ENCODE measurements around the gene SBK3.

Gene SBK3

DNA sequence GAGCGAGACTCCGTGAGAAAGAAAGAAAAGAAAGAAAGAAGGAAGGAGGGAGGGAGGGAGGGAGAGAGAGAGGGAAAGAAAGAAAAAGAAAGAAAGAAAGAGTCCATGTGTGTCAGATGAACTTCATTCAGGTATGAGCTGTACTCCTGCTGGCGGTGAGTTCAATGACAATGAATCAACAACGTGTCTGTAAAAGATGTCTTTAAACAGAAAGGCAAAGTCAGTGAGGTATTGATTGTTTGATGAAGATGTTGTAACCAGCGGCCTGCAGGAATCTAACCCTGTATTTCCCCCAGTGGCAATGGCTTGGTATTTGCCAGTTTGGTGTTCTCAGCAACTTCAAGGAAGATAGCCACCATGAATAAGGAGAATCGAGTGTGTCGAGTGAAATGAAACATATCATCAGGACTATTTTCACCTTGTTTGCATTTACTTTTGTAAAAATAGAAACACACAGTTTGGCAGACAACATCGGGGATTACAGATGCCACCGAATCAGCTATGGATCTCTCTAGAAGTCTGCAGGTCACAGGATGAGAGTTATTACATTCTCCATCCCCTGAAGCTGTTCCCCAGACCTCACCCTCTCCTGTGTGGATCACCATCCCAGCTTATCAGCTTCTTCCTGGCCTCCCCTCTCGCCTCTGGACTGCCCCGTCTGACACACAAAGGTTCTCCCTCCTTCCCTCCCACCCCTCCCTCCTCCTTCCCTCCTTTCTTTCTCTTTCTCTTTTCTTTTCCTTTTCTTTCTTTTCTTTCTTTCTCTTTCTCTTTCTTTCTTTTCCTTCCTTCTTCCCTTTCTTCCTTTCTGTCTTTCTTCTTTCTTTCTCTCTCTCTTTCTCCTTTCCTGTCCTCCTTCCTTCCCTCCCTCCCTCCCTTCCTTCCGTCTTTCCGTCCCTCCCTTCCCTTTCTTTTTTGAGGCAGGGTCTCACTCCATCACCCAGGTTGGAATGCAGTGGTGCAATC is 8.2 kb upstream of the SBK3 start:
- no peak for DNase-seq
- TF ChIP-seq POLR2A (IDR thresholded peaks at IDR 0.05; ENCODE audit: low read length), result no peak

GRCh38 chr19:55552620-55553019 is 7.3 kb upstream of the SBK3 start:
- DNase-seq, result no peak
- TF ChIP-seq GATA1 (IDR thresholded peaks at IDR 0.05; ENCODE audit: low read depth, low read length) (no peak), POLR2A (IDR thresholded peaks at IDR 0.05; ENCODE audit: low read length) (no peak)

GRCh38 chr19:55552206-55552605 is 6.9 kb upstream of the SBK3 start:
- DNase-seq, result no peak
- TF ChIP-seq GATA1 (IDR thresholded peaks at IDR 0.05; ENCODE audit: low read depth, low read length) (no peak), POLR2A (IDR thresholded peaks at IDR 0.05; ENCODE audit: low read length) (no peak)

DNA sequence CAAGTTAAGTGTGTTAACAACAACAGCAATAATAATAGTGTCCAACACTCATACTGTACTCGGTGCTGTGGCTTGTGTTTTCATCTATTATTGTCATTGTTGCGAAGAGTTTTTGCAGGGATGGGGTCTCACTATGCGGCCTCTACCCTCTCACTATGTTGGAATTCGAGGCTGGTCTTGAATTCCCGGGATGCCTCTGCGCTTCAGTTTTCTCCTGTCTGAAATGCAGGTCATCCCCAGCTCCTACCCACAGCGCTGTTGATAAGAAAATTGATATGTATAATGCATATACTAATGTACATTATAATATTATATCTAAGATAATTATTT is 4.9 kb upstream of the SBK3 start:
- DNase-seq, result no peak
- TF ChIP-seq POLR2A (IDR thresholded peaks at IDR 0.05; ENCODE audit: low read length) (no peak), GATA1 (IDR thresholded peaks at IDR 0.05; ENCODE audit: low read depth, low read length) (no peak)

GRCh38 chr19:55549500-55550320 is 4.4 kb upstream of the SBK3 start:
- no peak for TF ChIP-seq POLR2A (IDR thresholded peaks at IDR 0.05; ENCODE audit: low read length)
- TF ChIP-seq GATA1 (IDR thresholded peaks at IDR 0.05; ENCODE audit: low read depth, low read length), result no peak
- no peak for DNase-seq

DNA sequence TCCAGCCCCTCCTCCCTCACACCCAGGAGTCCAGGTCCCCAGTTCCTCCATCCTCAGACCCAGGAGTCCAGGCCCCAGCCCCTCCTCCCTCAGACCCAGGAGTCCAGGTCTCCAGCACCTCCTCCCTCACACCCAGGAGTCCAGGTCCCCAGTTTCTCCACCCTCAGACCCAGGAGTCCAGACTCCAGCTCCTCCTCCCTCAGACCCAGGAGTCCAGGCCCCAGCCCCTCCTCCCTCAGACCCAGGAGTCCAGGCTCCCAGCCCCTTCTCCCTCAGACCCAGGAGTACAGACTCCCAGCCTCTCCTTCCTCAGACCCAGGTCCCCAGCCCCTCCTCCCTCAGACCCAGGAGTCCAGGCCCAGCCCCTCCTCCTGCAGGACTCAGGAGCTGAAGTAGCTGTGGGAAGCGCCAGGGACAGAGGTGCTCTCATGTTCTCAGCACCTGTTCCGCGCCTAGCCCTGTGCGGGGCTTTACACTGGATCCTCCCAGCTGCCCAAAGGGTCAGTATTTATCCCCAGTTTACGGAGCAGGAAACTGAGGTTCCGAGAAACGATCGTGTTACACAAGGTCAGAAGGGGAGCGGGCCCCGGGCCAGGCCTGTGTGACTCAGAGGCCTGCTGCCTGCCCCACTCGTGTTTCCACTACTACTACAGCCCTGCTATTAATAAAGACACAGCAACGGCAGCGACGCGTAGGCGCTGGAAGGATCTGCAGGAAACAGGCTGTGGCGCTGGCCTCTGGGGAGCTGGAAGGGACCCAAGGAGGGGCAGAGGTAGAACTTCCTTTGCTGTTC is 1.7 kb upstream of the SBK3 start:
- no peak for DNase-seq
- TF ChIP-seq POLR2A (IDR thresholded peaks at IDR 0.05; ENCODE audit: low read length), result no peak
- TF ChIP-seq GATA1 (IDR thresholded peaks at IDR 0.05; ENCODE audit: low read depth, low read length), result no peak

GRCh38 chr19:55546011-55546410 is 668 bp upstream of the SBK3 start:
- no peak for DNase-seq
- TF ChIP-seq POLR2A (IDR thresholded peaks at IDR 0.05; ENCODE audit: low read length), result no peak
- no peak for TF ChIP-seq GATA1 (IDR thresholded peaks at IDR 0.05; ENCODE audit: low read depth, low read length)

DNA sequence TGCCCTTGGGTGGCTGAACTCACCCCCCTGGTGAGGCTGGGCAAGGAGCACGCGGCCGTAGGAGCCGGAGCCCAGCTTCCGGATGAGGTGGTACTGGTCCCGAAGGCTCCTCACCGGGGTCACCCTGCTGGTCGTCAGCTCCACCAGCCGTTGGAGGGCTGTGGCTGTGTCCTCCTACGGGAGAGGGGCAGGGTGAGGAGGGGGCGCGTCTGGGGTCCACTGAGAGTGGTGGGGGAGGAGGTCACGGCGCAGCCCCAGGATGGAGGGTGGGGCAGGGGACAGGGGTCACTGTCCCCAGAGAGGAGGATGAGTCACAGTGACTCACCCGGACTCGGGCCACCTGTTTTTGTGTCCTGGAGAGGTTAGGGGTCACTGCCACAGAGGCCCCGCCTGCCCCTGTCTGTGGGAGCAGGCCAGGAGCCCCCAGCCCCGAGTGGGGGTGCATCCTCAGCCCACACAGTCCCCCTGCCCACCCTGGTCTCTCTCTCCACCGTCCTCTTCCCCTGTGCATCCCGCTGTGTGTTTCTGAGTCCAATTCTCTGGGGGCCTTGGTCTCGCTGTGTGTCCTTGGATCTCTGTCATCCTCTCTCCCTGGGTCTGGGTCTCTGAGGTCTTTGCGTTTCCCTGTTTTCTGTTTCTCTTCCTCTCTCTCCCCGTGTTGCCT is 435 bp downstream of the SBK3 start:
- no peak for DNase-seq
- no peak for TF ChIP-seq POLR2A (IDR thresholded peaks at IDR 0.05; ENCODE audit: low read length)
- no peak for TF ChIP-seq GATA1 (IDR thresholded peaks at IDR 0.05; ENCODE audit: low read depth, low read length)

- no peak for TF ChIP-seq GATA1 (IDR thresholded peaks at IDR 0.05; ENCODE audit: low read depth, low read length)
- TF ChIP-seq POLR2A (IDR thresholded peaks at IDR 0.05; ENCODE audit: low read length), result no peak
- DNase-seq, result no peak
Observed at GRCh38 chr19:55544014-55544413, 1.3 kb downstream of the SBK3 start.

GRCh38 chr19:55543567-55543966 is 1.8 kb downstream of the SBK3 start:
- TF ChIP-seq GATA1 (IDR thresholded peaks at IDR 0.05; ENCODE audit: low read depth, low read length) (no peak), POLR2A (IDR thresholded peaks at IDR 0.05; ENCODE audit: low read length) (no peak)

GRCh38 chr19:55542292-55542855 is 3.0 kb downstream of the SBK3 start:
- DNase-seq, result no peak
- TF ChIP-seq GATA1 (IDR thresholded peaks at IDR 0.05; ENCODE audit: low read depth, low read length), result no peak
- no peak for TF ChIP-seq POLR2A (IDR thresholded peaks at IDR 0.05; ENCODE audit: low read length)

More at GRCh38 chr19:55543567-55543966, 1.8 kb downstream of the SBK3 start:
- DNase-seq, result no peak

DNA sequence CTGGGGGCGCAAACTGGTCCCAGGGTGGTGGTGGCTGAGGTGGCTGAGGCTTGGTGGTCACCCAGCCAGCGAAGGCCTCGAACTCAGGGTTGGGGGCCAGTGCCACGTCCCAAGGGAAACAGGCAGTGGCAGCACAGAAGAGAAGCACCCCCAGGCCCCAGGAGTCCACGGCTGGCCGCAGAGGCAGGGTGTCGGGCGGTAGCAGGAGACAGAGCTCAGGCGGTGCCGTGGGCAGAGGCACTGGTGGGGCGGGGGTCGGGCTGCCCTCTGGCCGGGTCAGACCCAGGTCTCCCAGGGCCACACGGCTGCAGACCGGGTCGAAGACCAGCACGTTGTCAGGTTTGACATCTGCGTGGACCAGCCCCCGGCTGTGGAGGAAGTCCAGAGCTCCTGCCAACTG is 4.3 kb downstream of the SBK3 start:
- no peak for DNase-seq
- no peak for TF ChIP-seq POLR2A (IDR thresholded peaks at IDR 0.05; ENCODE audit: low read length)
- no peak for TF ChIP-seq GATA1 (IDR thresholded peaks at IDR 0.05; ENCODE audit: low read depth, low read length)

GRCh38 chr19:55540619-55541018 is 4.7 kb downstream of the SBK3 start:
- no peak for DNase-seq

More at GRCh38 chr19:55540619-55541018, 4.7 kb downstream of the SBK3 start:
- TF ChIP-seq GATA1 (IDR thresholded peaks at IDR 0.05; ENCODE audit: low read depth, low read length) (no peak), POLR2A (IDR thresholded peaks at IDR 0.05; ENCODE audit: low read length) (no peak)
